B cell (primary cell): ENCODE data around the gene LITAF. TPM values are rescaled to one million over a fixed set of nuclear protein-coding genes. Genes with fewer than 3 reads are reported as not detected.

Source experiments
- ATAC-seq: fragments of 200-7000 bp; cut with Tn5 transposase; one replicate; pipeline ENCODE4 v1.10.0; 2021; ENCODE audit warnings: low read depth, mild to moderate bottlenecking, moderate number of reproducible peaks, moderate library complexity
- CTCF ChIA-PET: fragments of 350-600 bp; sonication (Branson Sonifier 250); formaldehyde crosslinking; loops from one replicate; lab custom pipeline; 2021; ENCODE audit warnings: antibody characterized with exemption, inconsistent platforms; lab: Charles Lee
- POLR2A ChIA-PET: fragments of 350-600 bp; sonication (Branson Sonifier 250); formaldehyde crosslinking; loops from one replicate; lab custom pipeline; 2021; ENCODE audit warnings: antibody characterized with exemption; lab: Charles Lee
- DNase-seq: peaks from one replicate; pipeline ENCODE4 v3.0.0; 2013
- H2AFZ ChIP-seq: 2 replicates; pipeline ENCODE4 v1.6.1; 2012; ENCODE audit warnings: mild to moderate bottlenecking, low read depth, low read length; ENCODE audit not compliant: insufficient read depth, poor library complexity, severe bottlenecking
- H3K27ac ChIP-seq, 2 donors: 1 replicate in 1 of 2; 2 replicates in 1 of 2; pipeline ENCODE4 v1.5.1; 2012 to 2013; ENCODE audit warnings: low read length in 2 of 2, mild to moderate bottlenecking in 2 of 2, moderate library complexity in 1 of 2
- H3K27me3 ChIP-seq, 4 experiments: fragments of 200-600 bp in 1 of 4; sonication (generic) in 1 of 4; replicated peaks in 1 of 4; 1 replicate in 2 of 4; 2 replicates in 2 of 4; pipeline versions ENCODE4 v1.6.1 to v1.7.0; 2013 to 2016; ENCODE audit warnings: low read length in 3 of 4, mild to moderate bottlenecking in 2 of 4, mixed read lengths in 1 of 4, moderate library complexity in 1 of 4; ENCODE audit not compliant: insufficient read depth in 4 of 4, control insufficient read depth in 3 of 4; ENCODE audit errors: control extremely low read depth in 1 of 4
- H3K36me3 ChIP-seq, 2 experiments: replicated peaks in 1 of 2; 1 replicate in 1 of 2; 2 replicates in 1 of 2; pipeline versions ENCODE4 v1.6.1 to v1.7.1; 2013; ENCODE audit warnings: low read length in 1 of 2; ENCODE audit not compliant: insufficient read depth in 2 of 2, control insufficient read depth in 1 of 2; ENCODE audit errors: control extremely low read depth in 1 of 2, extremely low read depth in 1 of 2
- H3K4me1 ChIP-seq, 2 donors: fragments of 200-600 bp in 1 of 2; sonication (generic) in 1 of 2; 1 replicate in 1 of 2; 2 replicates in 1 of 2; pipeline versions ENCODE4 v1.5.1 to v1.6.1; 2013 to 2017; ENCODE audit warnings: low read length in 2 of 2; ENCODE audit not compliant: control insufficient read depth in 2 of 2, insufficient read depth in 2 of 2
- H3K4me2 ChIP-seq: replicated peaks from 2 replicates; pipeline ENCODE3; 2012; ENCODE audit warnings: mild to moderate bottlenecking, low read depth, low read length; ENCODE audit not compliant: poor library complexity, severe bottlenecking
- H3K4me3 ChIP-seq, 5 experiments: fragments of 200-600 bp in 1 of 5; sonication (generic) in 1 of 5; 1 replicate in 3 of 5; 2 replicates in 2 of 5; pipeline versions ENCODE4 v1.5.1 to v1.7.0; 2011 to 2016; ENCODE audit warnings: low read length in 4 of 5, mild to moderate bottlenecking in 4 of 5, low read depth in 2 of 5, control low read depth in 1 of 5, moderate library complexity in 1 of 5; ENCODE audit not compliant: insufficient read depth in 1 of 5; ENCODE audit errors: control extremely low read depth in 1 of 5, extremely low read depth in 1 of 5
- H3K79me2 ChIP-seq: fragments of 200-600 bp; sonication (generic); one replicate; pipeline ENCODE4 v1.6.0; 2016; ENCODE audit warnings: low read length; ENCODE audit not compliant: control insufficient read depth, insufficient read depth
- H3K9ac ChIP-seq: fragments of 200-600 bp; sonication (generic); 2 replicates; pipeline ENCODE4 v1.6.1; 2017; ENCODE audit warnings: mild to moderate bottlenecking, low read length, moderate library complexity
- H3K9me3 ChIP-seq, 3 donors: one replicate each; pipeline versions ENCODE4 v1.6.1 to v1.7.1; 2013; ENCODE audit warnings: low read length in 2 of 3; ENCODE audit not compliant: control insufficient read depth in 2 of 3, insufficient read depth in 1 of 3; ENCODE audit errors: control extremely low read depth in 1 of 3
- H4K20me1 ChIP-seq: 2 replicates; pipeline ENCODE4 v1.6.0; 2012; ENCODE audit warnings: mild to moderate bottlenecking, low read length; ENCODE audit not compliant: insufficient read depth, control insufficient read depth, poor library complexity, severe bottlenecking
- H3K27ac Mint-ChIP-seq: one replicate; pipeline ENCODE4 v1.8.0; 2021; ENCODE audit warnings: mixed read lengths
- H3K27me3 Mint-ChIP-seq: one replicate; pipeline ENCODE4 v1.8.0; 2021; ENCODE audit warnings: mixed read lengths
- H3K4me1 Mint-ChIP-seq: one replicate; pipeline ENCODE4 v1.8.0; 2021; ENCODE audit warnings: mixed read lengths
- H3K4me3 Mint-ChIP-seq: one replicate; pipeline ENCODE4 v1.8.0; 2021; ENCODE audit warnings: mixed read lengths
- H3K9me3 Mint-ChIP-seq: one replicate; pipeline ENCODE4 v1.8.0; 2022; ENCODE audit warnings: mixed read lengths; ENCODE audit not compliant: insufficient read depth
- CTCF ChIP-seq: fragments of 200-600 bp; IDR thresholded peaks from one replicate; pipeline ENCODE4 v1.8.0; 2022; ENCODE audit warnings: antibody characterized with exemption, mild to moderate bottlenecking
- EZH2 ChIP-seq: IDR thresholded peaks from 2 replicates; pipeline ENCODE4 v1.6.1; 2012; ENCODE audit warnings: borderline replicate concordance, low read depth, mild to moderate bottlenecking, moderate library complexity, low read length; ENCODE audit not compliant: insufficient read depth, poor library complexity, severe bottlenecking
- WGBS: methylation state at CpG from one replicate; pipeline ENCODE4 v1.1.5; 2013; ENCODE audit warnings: missing lambda C conversion rate; ENCODE audit not compliant: insufficient coverage; 5-methylcytosine and 5-hydroxymethylcytosine counted together
- intact Hi-C: fragments of 100-400 bp; cut with micrococcal nuclease; formaldehyde crosslinking; loops from one replicate; pipeline ENCODE4 v1.10.0; 2022
- polyA plus RNA-seq: library from polyadenylated mRNA; depleted of rRNA; stranded (reverse); fragments of >200 nt; gene quantifications from 2 replicates; pipeline ENCODE4 v1.2.3, GENCODE V29; 2012
- total RNA-seq, 2 donors: library from RNA; stranded (reverse); fragments of 120-200 nt in 1 of 2; gene quantifications; 1 replicate in 1 of 2; 2 replicates in 1 of 2; pipeline versions ENCODE4 v1.2.3 to v1.2.4, GENCODE V29; 2013 to 2022

LITAF gene
- total and polyA plus RNA-seq, 2 donors (not counting 1 experiment from before 2014, with no cell fraction given), result 93.6 to 125 TPM

- no peaks in the 10 kb centered on the region for H3K9me3 Mint-ChIP-seq
- ATAC-seq (peak; percentile 70), DNase-seq (peak; percentile 71)
- H3K27ac Mint-ChIP-seq, result peak overlapping the region; percentile 86
- CTCF ChIA-PET, result interaction anchor here (0.6 to 1.5 kb wide), 5 partner anchors 25 to 545 kb away, joined by 3 to 5 read pairs (median 4); no protein-coding TSS in a partner anchor
- H3K4me1 ChIP-seq, result peaks cover 30 to 38% of the 10 kb centered on the region in 2 donors
- peaks cover 3% of the 10 kb centered on the region for H3K79me2 ChIP-seq
- 36% methylated on average over 19 of the region's 20 CpGs for WGBS
- H3K27me3 Mint-ChIP-seq, result no peaks in the 10 kb centered on the region
- intact Hi-C loops, result no loop called here
- no peak for TF ChIP-seq CTCF
- no peak for TF ChIP-seq EZH2
- no peaks in the 10 kb centered on the region for H4K20me1 ChIP-seq
- no peaks in the 10 kb centered on the region for H3K36me3 ChIP-seq
- no peaks in the 10 kb centered on the region for H3K9me3 ChIP-seq
- H3K4me1 Mint-ChIP-seq, result peaks cover 44% of the 10 kb centered on the region
- peak overlapping the region; percentile 55 for H3K4me2 ChIP-seq
- H3K9ac ChIP-seq, result peak overlapping the region; percentile 25
- H3K27ac ChIP-seq, result peak overlapping the region; percentile 40 to 73
- peak overlapping the region; percentile 46 for H2AFZ ChIP-seq
- H3K27me3 ChIP-seq, result no peaks in the 10 kb centered on the region
- peak overlapping the region; percentile 75 for H3K4me3 Mint-ChIP-seq
- POLR2A ChIA-PET, result interaction anchor here (0.7 to 1.8 kb wide), 2 partner anchors 8 to 28 kb away, joined by 6 to 8 read pairs; no protein-coding TSS in a partner anchor
- H3K4me3 ChIP-seq, result peak overlapping the region in 3 of 5 experiments; percentile 10 to 48 (median 25)
Measured at GRCh38 chr16:11613381-11614303, 26.9 kb upstream of the LITAF start.
